ENCODE data around the gene LILRA6.
"Not testable (repeated sequence)": the region's sequence is repeated elsewhere in the genome, so short reads cannot be mapped to it uniquely, and the experiment has no call there.

Gene LILRA6

GRCh38 chr19:54245936-54246335 lies 3.3 kb upstream of the LILRA6 start:
- no peak overlapping the region for H3K9ac ChIP-seq (ENCODE audit: low read depth, low read length)
- no peak overlapping the region for H3K4me3 ChIP-seq (ENCODE audit: low read length)
- H3K36me3 ChIP-seq (ENCODE audit: insufficient read depth, low read length) = no peaks in the 10 kb centered on the region
- no peaks in the 10 kb centered on the region for H3K4me1 ChIP-seq (ENCODE audit: control insufficient read depth, insufficient read depth, low read length)
- H3K4me2 ChIP-seq (ENCODE audit: low read length) = no peak overlapping the region
- no peaks in the 10 kb centered on the region for H3K27me3 ChIP-seq (ENCODE audit: control insufficient read depth, insufficient read depth, low read length)
- no peaks in the 10 kb centered on the region for H3K9me3 ChIP-seq (replicated peaks; ENCODE audit: low read length)

- not testable (repeated sequence) for H3K27me3 ChIP-seq (ENCODE audit: control insufficient read depth, insufficient read depth, low read length); H3K4me3 ChIP-seq (ENCODE audit: low read length); H3K4me1 ChIP-seq (ENCODE audit: control insufficient read depth, insufficient read depth, low read length); H3K9ac ChIP-seq (ENCODE audit: low read depth, low read length); H3K4me2 ChIP-seq (ENCODE audit: low read length); H3K9me3 ChIP-seq (replicated peaks; ENCODE audit: low read length); H3K36me3 ChIP-seq (ENCODE audit: insufficient read depth, low read length)
These were observed 1.2 kb upstream of the LILRA6 start for GRCh38 chr19:54243809-54244208.

DNA sequence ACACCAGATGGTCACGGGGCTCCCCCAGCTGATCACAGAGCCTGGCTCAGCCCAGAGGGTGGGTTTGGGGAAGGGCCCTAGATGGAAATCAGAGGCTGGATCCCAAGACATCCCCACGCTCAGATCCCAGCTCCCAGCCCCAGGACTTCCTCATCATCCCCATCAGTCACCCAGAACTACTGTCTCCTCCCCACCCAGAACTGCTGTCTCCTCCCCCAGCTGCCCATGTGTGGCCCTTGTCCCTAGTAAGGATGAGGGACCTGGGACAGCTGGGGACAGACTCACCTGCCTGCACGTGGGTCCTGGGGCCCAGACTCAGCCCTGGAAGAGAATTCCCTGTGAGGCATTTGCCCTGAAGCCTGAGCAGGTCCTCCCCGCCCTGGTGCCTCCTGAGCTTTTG lies 356 bp downstream of the LILRA6 start:
- H3K9ac ChIP-seq (ENCODE audit: low read depth, low read length); H3K4me3 ChIP-seq (ENCODE audit: low read length): not testable (repeated sequence)

GRCh38 chr19:54240372-54241336 lies 1.9 kb downstream of the LILRA6 start:
- not testable (repeated sequence) for H3K36me3 ChIP-seq (ENCODE audit: insufficient read depth, low read length); H3K9me3 ChIP-seq (replicated peaks; ENCODE audit: low read length); H3K4me3 ChIP-seq (ENCODE audit: low read length); H3K9ac ChIP-seq (ENCODE audit: low read depth, low read length); H3K27me3 ChIP-seq (ENCODE audit: control insufficient read depth, insufficient read depth, low read length); H3K4me2 ChIP-seq (ENCODE audit: low read length); H3K4me1 ChIP-seq (ENCODE audit: control insufficient read depth, insufficient read depth, low read length)

More for the DNA sequence above, 356 bp downstream of the LILRA6 start:
- H3K27me3 ChIP-seq (ENCODE audit: control insufficient read depth, insufficient read depth, low read length); H3K36me3 ChIP-seq (ENCODE audit: insufficient read depth, low read length); H3K9me3 ChIP-seq (replicated peaks; ENCODE audit: low read length); H3K4me2 ChIP-seq (ENCODE audit: low read length); H3K4me1 ChIP-seq (ENCODE audit: control insufficient read depth, insufficient read depth, low read length): not testable (repeated sequence)

- H3K9ac ChIP-seq (ENCODE audit: low read depth, low read length); H3K4me1 ChIP-seq (ENCODE audit: control insufficient read depth, insufficient read depth, low read length); H3K36me3 ChIP-seq (ENCODE audit: insufficient read depth, low read length); H3K4me2 ChIP-seq (ENCODE audit: low read length); H3K9me3 ChIP-seq (replicated peaks; ENCODE audit: low read length); H3K27me3 ChIP-seq (ENCODE audit: control insufficient read depth, insufficient read depth, low read length); H3K4me3 ChIP-seq (ENCODE audit: low read length): not testable (repeated sequence)
These were observed 2.9 kb downstream of the LILRA6 start for GRCh38 chr19:54239491-54240371.

GRCh38 chr19:54233941-54234340 lies 8.6 kb downstream of the LILRA6 start:
- H3K9ac ChIP-seq (ENCODE audit: low read depth, low read length) = no peak overlapping the region
- H3K27me3 ChIP-seq (ENCODE audit: control insufficient read depth, insufficient read depth, low read length) = peaks cover 9% of the 10 kb centered on the region
- H3K9me3 ChIP-seq (replicated peaks; ENCODE audit: low read length) = no peaks in the 10 kb centered on the region
- H3K4me2 ChIP-seq (ENCODE audit: low read length) = no peak overlapping the region
- H3K4me3 ChIP-seq (ENCODE audit: low read length) = no peak overlapping the region
- no peaks in the 10 kb centered on the region for H3K4me1 ChIP-seq (ENCODE audit: control insufficient read depth, insufficient read depth, low read length)
- H3K36me3 ChIP-seq (ENCODE audit: insufficient read depth, low read length) = no peaks in the 10 kb centered on the region

- Histone ChIP-seq H3K9ac (ENCODE audit: low read depth, low read length) (no peak overlapping the region), H3K4me3 (ENCODE audit: low read length) (no peak overlapping the region), H3K36me3 (ENCODE audit: insufficient read depth, low read length) (no peaks in the 10 kb centered on the region), H3K9me3 (replicated peaks; ENCODE audit: low read length) (no peaks in the 10 kb centered on the region), H3K4me2 (ENCODE audit: low read length) (no peak overlapping the region), H3K4me1 (ENCODE audit: control insufficient read depth, insufficient read depth, low read length) (no peaks in the 10 kb centered on the region), H3K27me3 (ENCODE audit: control insufficient read depth, insufficient read depth, low read length) (peaks cover 5% of the 10 kb centered on the region)
These were observed 11.3 kb downstream of the LILRA6 start for GRCh38 chr19:54231077-54231931.

DNA sequence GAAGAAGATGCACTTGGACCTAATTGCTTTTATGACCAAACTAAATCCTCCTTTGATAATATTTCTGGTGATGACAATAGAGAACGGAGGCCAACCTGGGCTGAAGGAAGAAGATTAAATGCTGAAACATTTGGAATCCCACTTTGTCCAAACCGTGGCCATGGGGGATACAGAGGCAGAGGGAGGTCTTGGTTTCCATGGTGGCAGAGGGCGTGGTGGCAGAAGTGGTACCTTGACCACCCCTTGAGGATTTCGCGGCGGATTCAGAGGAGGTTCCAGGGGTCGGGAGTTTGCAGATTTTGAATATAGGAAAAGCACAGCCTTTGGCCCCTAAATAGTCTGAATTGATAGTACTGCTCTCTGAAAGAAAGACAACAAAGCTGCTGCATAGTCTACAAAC lies 12.6 kb downstream of the LILRA6 start:
- H3K4me3 ChIP-seq (ENCODE audit: low read length) = no peak overlapping the region
- H3K4me1 ChIP-seq (ENCODE audit: control insufficient read depth, insufficient read depth, low read length) = no peaks in the 10 kb centered on the region
- no peaks in the 10 kb centered on the region for H3K36me3 ChIP-seq (ENCODE audit: insufficient read depth, low read length)
- no peak overlapping the region for H3K4me2 ChIP-seq (ENCODE audit: low read length)
- no peak overlapping the region for H3K9ac ChIP-seq (ENCODE audit: low read depth, low read length)
- no peaks in the 10 kb centered on the region for H3K9me3 ChIP-seq (replicated peaks; ENCODE audit: low read length)
- peaks cover 5% of the 10 kb centered on the region for H3K27me3 ChIP-seq (ENCODE audit: control insufficient read depth, insufficient read depth, low read length)

DNA sequence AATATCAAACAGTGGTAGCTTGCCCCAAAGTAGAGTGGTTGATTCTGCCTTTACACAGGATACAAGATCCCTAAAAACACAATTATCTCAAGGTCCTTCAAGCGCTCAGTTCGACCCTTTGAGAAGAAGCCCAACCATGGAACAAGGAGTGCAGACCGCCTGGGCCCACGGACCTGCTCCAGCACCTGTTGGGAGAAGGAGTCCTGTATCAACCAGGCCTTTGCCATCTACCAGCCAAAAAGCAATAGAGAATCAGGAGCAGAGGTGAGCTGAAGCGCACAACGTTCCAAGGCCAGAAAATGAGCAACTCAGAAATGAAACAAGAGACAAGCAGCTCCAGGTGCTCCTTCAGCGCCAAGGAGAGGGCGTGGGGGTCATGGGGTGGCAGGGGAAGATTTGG lies 13.4 kb downstream of the LILRA6 start:
- no peak overlapping the region for H3K4me2 ChIP-seq (ENCODE audit: low read length)
- no peak overlapping the region for H3K4me3 ChIP-seq (ENCODE audit: low read length)
- H3K4me1 ChIP-seq (ENCODE audit: control insufficient read depth, insufficient read depth, low read length) = no peaks in the 10 kb centered on the region
- H3K9ac ChIP-seq (ENCODE audit: low read depth, low read length) = no peak overlapping the region
- H3K27me3 ChIP-seq (ENCODE audit: control insufficient read depth, insufficient read depth, low read length) = peaks cover 5% of the 10 kb centered on the region
- no peaks in the 10 kb centered on the region for H3K36me3 ChIP-seq (ENCODE audit: insufficient read depth, low read length)
- H3K9me3 ChIP-seq (replicated peaks; ENCODE audit: low read length) = no peaks in the 10 kb centered on the region

GRCh38 chr19:54224619-54225018 lies 18.0 kb downstream of the LILRA6 start:
- H3K36me3 ChIP-seq (ENCODE audit: insufficient read depth, low read length); H3K4me3 ChIP-seq (ENCODE audit: low read length); H3K9ac ChIP-seq (ENCODE audit: low read depth, low read length); H3K4me2 ChIP-seq (ENCODE audit: low read length); H3K27me3 ChIP-seq (ENCODE audit: control insufficient read depth, insufficient read depth, low read length); H3K9me3 ChIP-seq (replicated peaks; ENCODE audit: low read length); H3K4me1 ChIP-seq (ENCODE audit: control insufficient read depth, insufficient read depth, low read length): not testable (repeated sequence)

GRCh38 chr19:54223937-54224281 lies 18.7 kb downstream of the LILRA6 start:
- H3K4me2 ChIP-seq (ENCODE audit: low read length); H3K9me3 ChIP-seq (replicated peaks; ENCODE audit: low read length); H3K4me1 ChIP-seq (ENCODE audit: control insufficient read depth, insufficient read depth, low read length); H3K36me3 ChIP-seq (ENCODE audit: insufficient read depth, low read length); H3K4me3 ChIP-seq (ENCODE audit: low read length); H3K27me3 ChIP-seq (ENCODE audit: control insufficient read depth, insufficient read depth, low read length); H3K9ac ChIP-seq (ENCODE audit: low read depth, low read length): not testable (repeated sequence)

Measured in skeletal muscle satellite cell (primary cell).